Measurements from ENCODE around the gene ASIC3.

The ASIC3 gene

DNA sequence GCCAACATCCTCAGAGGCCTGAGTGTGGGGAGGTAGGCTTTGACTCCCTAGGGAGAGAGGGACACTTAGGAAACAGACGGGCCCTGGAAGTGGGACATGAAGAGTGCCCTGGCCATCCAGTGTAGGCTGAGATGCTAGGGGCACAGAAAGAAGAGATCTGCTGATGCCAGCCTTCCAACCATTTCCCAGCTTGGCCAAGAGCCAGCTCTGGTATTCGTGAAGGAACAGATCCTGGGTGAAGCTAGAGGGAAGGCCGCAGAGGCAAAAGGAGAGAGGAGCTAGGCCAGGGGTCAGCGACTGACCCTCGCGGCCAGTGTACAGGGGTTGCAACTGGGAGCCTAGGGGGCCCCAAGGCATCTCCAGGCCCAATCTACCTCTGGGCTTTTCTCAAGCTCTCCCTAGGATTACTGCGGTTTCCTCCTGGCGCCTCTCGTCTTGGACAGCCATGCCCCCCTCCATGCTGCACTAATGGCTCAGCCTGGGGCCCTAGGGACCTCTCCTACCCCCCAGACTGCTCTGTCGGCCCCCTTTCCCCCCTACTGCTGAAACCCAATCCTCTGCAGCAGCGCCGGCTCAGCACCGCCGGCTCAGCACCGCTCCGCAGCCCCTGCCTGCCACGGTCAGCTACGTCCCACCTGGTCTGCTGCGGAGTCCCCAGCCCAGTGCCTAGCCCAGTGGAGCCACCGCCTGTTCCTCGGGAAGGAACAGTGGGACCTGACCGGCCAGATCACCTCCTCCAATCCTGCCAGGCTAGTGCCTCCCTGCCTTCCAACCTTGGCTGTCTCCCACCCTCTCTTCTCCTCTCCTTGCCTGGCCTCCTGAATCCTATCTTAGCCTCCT, at the start of gene ASIC3:
TSS of gene ASIC3 (plus strand) at position 556 of the 840 bp plus-strand sequence. CDS start 355 bp downstream, outside the sequence.
- ChIA-PET POLR2A (no interaction called here), CTCF (interaction anchor here (2.4 kb wide), 1 partner anchor 14 kb away, joined by 7 read pairs; no protein-coding TSS in a partner anchor)
- TF ChIP-seq, protein P1, sequence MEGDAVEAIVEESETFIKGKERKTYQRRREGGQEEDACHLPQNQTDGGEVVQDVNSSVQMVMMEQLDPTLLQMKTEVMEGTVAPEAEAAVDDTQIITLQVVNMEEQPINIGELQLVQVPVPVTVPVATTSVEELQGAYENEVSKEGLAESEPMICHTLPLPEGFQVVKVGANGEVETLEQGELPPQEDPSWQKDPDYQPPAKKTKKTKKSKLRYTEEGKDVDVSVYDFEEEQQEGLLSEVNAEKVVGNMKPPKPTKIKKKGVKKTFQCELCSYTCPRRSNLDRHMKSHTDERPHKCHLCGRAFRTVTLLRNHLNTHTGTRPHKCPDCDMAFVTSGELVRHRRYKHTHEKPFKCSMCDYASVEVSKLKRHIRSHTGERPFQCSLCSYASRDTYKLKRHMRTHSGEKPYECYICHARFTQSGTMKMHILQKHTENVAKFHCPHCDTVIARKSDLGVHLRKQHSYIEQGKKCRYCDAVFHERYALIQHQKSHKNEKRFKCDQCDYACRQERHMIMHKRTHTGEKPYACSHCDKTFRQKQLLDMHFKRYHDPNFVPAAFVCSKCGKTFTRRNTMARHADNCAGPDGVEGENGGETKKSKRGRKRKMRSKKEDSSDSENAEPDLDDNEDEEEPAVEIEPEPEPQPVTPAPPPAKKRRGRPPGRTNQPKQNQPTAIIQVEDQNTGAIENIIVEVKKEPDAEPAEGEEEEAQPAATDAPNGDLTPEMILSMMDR (IDR thresholded peaks at IDR 0.05; ENCODE audit: control extremely low read depth, extremely low read depth, low read depth, missing control alignments) = no peak
- DNase-seq (ENCODE audit: extremely low spot score) = no peak

DNA sequence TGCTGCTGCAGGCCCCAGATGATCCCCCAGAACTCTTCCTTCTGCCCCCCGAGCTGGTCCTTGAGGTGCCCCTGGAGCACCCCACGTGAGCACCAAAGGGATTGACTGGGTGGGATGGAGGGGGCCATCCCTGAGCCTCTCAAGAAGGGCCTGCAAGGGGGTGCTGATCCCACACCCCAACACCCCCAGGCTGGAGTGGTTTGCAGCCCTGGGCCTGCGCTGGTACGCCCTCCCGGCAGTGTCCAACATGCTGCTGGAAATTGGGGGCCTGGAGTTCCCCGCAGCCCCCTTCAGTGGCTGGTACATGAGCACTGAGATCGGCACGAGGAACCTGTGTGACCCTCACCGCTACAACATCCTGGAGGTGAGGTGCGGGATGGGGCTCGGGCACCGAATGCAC, 49.3 kb upstream of the ASIC3 start:
- TF ChIP-seq, protein P1 (IDR thresholded peaks at IDR 0.05; ENCODE audit: control extremely low read depth, extremely low read depth, low read depth, missing control alignments) = no peak
- no peak for DNase-seq (ENCODE audit: extremely low spot score)
- ChIA-PET POLR2A (interaction anchor here (0.6 kb wide), 1 partner anchor 19 kb away, joined by 3 read pairs; no protein-coding TSS in a partner anchor), CTCF (interaction anchor here (1.8 kb wide), 1 partner anchor 10 kb away, joined by 4 read pairs; no protein-coding TSS in a partner anchor)

DNA sequence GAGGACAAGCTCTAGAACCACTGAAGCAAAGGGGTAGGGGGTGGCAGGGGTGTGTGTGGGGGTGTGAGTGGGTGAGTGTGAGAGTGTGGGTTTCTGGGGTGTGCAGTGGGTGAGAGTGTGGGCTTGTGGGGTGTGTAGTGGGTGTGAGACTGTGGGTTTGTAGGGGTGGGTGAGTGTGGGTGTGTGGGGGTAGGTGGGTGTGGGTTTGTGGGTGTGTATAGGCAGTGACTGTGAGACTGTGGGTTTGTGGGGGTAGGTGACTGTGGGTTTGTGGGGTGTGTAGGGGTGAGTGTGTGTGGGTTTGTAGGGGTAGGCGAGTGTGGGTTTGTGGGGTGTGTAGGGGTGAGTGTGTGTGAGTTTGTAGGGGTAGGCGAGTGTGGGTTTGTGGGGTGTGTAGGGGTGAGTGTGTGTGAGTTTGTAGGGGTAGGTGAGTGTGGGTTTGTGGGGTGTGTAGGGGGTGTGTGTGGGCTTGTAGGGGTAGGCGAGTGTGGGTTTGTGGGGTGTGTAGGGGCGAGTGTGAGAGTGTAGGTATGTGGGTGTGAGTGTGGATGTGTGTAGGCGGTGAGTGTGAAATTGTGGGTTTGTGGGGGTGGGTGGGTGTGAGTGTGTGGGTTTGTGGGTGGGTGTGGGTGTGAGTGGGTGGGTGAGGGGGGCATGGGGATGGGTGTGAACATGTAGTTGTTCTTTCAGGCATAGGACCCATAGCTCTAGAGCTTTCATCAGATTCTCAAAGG, 48.7 kb upstream of the ASIC3 start:
- POLR2A ChIA-PET = interaction anchor here (0.6 kb wide), 1 partner anchor 19 kb away, joined by 3 read pairs; no protein-coding TSS in a partner anchor
- CTCF ChIA-PET = no interaction called here
- no peak for DNase-seq (ENCODE audit: extremely low spot score)

GRCh38 chr7:151000897-151001495, 47.3 kb upstream of the ASIC3 start:
- DNase-seq (ENCODE audit: extremely low spot score) = no peak
- CTCF ChIA-PET = interaction anchor here (0.8 kb wide), 1 partner anchor 17 kb away, joined by 3 read pairs; no protein-coding TSS in a partner anchor
- TF ChIP-seq, protein P1 (IDR thresholded peaks at IDR 0.05; ENCODE audit: control extremely low read depth, extremely low read depth, low read depth, missing control alignments) = no peak
- POLR2A ChIA-PET = no interaction called here

More for the DNA sequence above, 48.7 kb upstream of the ASIC3 start:
- TF ChIP-seq, protein P1 (IDR thresholded peaks at IDR 0.05; ENCODE audit: control extremely low read depth, extremely low read depth, low read depth, missing control alignments) = no peak

- ChIA-PET POLR2A (no interaction called here), CTCF (no interaction called here)
- no peak for DNase-seq (ENCODE audit: extremely low spot score)
- TF ChIP-seq, protein P1 (IDR thresholded peaks at IDR 0.05; ENCODE audit: control extremely low read depth, extremely low read depth, low read depth, missing control alignments) = no peak
Observed at GRCh38 chr7:151001546-151001945, 46.8 kb upstream of the ASIC3 start.

- TF ChIP-seq, protein P1 (IDR thresholded peaks at IDR 0.05; ENCODE audit: control extremely low read depth, extremely low read depth, low read depth, missing control alignments) = no peak
- DNase-seq (ENCODE audit: extremely low spot score) = no peak
- ChIA-PET POLR2A (no interaction called here), CTCF (interaction anchor here (1.2 kb wide), 1 partner anchor 41 kb away, joined by 4 read pairs; no protein-coding TSS in a partner anchor)
Observed at GRCh38 chr7:151003572-151003971, 44.8 kb upstream of the ASIC3 start.

Measured in GM10248 (cell line).